HEK293T (cell line): ENCODE results near the gene SYNJ1.

ENCODE experiments used
- CTCF ChIA-PET: fragments of 350-600 bp; formaldehyde crosslinking; extraction: SDS; loops from one replicate; lab custom pipeline; 2021; ENCODE audit warnings: antibody characterized with exemption, inconsistent platforms; lab: Yijun Ruan, JAX
- POLR2A ChIA-PET: fragments of 350-600 bp; formaldehyde crosslinking; extraction: SDS; loops from one replicate; lab custom pipeline; 2020; ENCODE audit warnings: antibody characterized with exemption, inconsistent platforms; lab: Yijun Ruan, JAX
- DNase-seq: peaks from one replicate; pipeline ENCODE4 v3.0.0; 2012; ENCODE audit warnings: mixed read lengths; ENCODE audit errors: extremely low spot score
- ARNT ChIP-seq: fragments of 450-650 bp; IDR thresholded peaks from 2 replicates; pipeline ENCODE4 v1.6.1; 2017; ENCODE audit warnings: mild to moderate bottlenecking
- BHLHE40 ChIP-seq: fragments of 450-650 bp; IDR thresholded peaks from 2 replicates; pipeline ENCODE4 v1.6.1; 2016; ENCODE audit warnings: mild to moderate bottlenecking, moderate library complexity, borderline replicate concordance
- CTBP1 ChIP-seq: fragments of 450-650 bp; IDR thresholded peaks from 2 replicates; pipeline ENCODE4 v1.6.1; 2016; ENCODE audit warnings: borderline replicate concordance
- ELF4 ChIP-seq: fragments of 450-650 bp; IDR thresholded peaks from 2 replicates; pipeline ENCODE4 v1.6.1; 2017; ENCODE audit warnings: antibody characterized with exemption
- FOXA1 ChIP-seq: fragments of 450-650 bp; IDR thresholded peaks from 2 replicates; pipeline ENCODE4 v1.6.1; 2016; ENCODE audit warnings: mild to moderate bottlenecking
- FOXK2 ChIP-seq: fragments of 450-650 bp; IDR thresholded peaks from 2 replicates; pipeline ENCODE4 v1.6.1; 2016; ENCODE audit warnings: mild to moderate bottlenecking
- FOXM1 ChIP-seq: fragments of 450-650 bp; IDR thresholded peaks from 2 replicates; pipeline ENCODE4 v1.6.1; 2017; ENCODE audit warnings: mild to moderate bottlenecking, borderline replicate concordance
- HDGF ChIP-seq: fragments of 450-650 bp; IDR thresholded peaks from 2 replicates; pipeline ENCODE4 v1.6.1; 2017; ENCODE audit warnings: antibody characterized with exemption, borderline replicate concordance
- L3MBTL2 ChIP-seq: fragments of 450-650 bp; conservative IDR thresholded peaks from 2 replicates; pipeline ENCODE4 v1.6.1; 2016; ENCODE audit warnings: mild to moderate bottlenecking
- LEF1 ChIP-seq: fragments of 450-650 bp; IDR thresholded peaks from 2 replicates; pipeline ENCODE4 v1.6.1; 2017; ENCODE audit warnings: mild to moderate bottlenecking, borderline replicate concordance
- NFRKB ChIP-seq: fragments of 450-650 bp; IDR thresholded peaks from 2 replicates; pipeline ENCODE4 v1.6.1; 2016; ENCODE audit warnings: mild to moderate bottlenecking, moderate library complexity
- SP1 ChIP-seq: fragments of 450-650 bp; IDR thresholded peaks from 2 replicates; pipeline ENCODE4 v1.6.1; 2017
- SUZ12 ChIP-seq: fragments of 450-650 bp; IDR thresholded peaks from 2 replicates; pipeline ENCODE4 v1.6.1; 2016; ENCODE audit warnings: mild to moderate bottlenecking
- TARDBP ChIP-seq: fragments of 450-650 bp; IDR thresholded peaks from 2 replicates; pipeline ENCODE4 v1.6.1; 2016
- ZNF384 ChIP-seq: fragments of 450-650 bp; IDR thresholded peaks from 2 replicates; pipeline ENCODE4 v1.6.1; 2016
- TF ChIP-seq, protein P1 (sequence below): fragments of 450-650 bp; IDR thresholded peaks from 2 replicates; pipeline ENCODE4 v1.6.1; 2016

SYNJ1 gene

DNA sequence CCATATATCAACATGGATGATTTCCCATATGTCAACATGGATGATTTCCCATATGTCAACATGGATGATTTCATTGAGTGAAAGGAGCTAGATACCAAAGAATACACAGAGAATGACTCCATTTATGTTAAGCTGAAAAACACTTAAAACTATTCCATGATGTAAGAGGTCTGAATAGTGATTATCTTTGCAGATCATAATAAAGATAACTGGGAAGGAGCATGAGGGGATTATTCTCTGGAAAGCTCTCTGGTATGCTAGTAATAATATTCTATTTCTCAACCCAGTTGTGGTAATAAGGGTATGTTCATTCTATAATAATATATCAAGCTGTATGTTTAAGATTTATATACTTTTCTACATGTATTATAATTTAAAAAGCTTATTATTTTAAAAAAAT is 14.1 kb downstream of the SYNJ1 start:
- ChIA-PET POLR2A (interaction anchor here (1.1 kb wide), 1 partner anchor 15 kb away, joined by 4 read pairs; no protein-coding TSS in a partner anchor), CTCF (no interaction called here)
- no peak for DNase-seq
- no peak for TF ChIP-seq TARDBP
- no peak for TF ChIP-seq HDGF
- TF ChIP-seq ELF4, result no peak
- no peak for TF ChIP-seq CTBP1
- TF ChIP-seq FOXK2, result no peak
- TF ChIP-seq FOXA1, result no peak
- TF ChIP-seq LEF1, result no peak
- TF ChIP-seq SP1, result no peak
- TF ChIP-seq NFRKB, result no peak
- TF ChIP-seq BHLHE40, result no peak
- no peak for TF ChIP-seq L3MBTL2
- no peak for TF ChIP-seq SUZ12
- TF ChIP-seq ARNT, result no peak
- no peak for TF ChIP-seq ZNF384
- no peak for TF ChIP-seq FOXM1
- TF ChIP-seq, protein P1, sequence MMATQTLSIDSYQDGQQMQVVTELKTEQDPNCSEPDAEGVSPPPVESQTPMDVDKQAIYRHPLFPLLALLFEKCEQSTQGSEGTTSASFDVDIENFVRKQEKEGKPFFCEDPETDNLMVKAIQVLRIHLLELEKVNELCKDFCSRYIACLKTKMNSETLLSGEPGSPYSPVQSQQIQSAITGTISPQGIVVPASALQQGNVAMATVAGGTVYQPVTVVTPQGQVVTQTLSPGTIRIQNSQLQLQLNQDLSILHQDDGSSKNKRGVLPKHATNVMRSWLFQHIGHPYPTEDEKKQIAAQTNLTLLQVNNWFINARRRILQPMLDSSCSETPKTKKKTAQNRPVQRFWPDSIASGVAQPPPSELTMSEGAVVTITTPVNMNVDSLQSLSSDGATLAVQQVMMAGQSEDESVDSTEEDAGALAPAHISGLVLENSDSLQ, result no peak

DNA sequence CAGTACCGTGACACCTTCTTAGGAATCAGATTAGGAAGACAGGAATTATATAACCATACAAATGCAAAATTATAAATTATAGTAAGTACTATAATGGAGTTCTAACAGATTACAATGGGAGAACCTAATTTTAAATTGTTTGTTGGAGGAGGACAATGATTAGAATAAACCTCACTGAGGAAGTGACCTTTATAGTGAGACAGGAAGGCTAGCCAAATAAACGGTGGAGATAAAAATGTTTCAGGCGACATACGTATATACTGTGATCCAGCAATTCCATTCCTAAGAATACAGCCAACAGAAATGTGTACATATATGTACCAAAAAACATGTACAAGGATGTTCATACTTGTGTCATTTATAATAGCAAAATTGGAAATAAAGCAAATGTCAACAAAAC is 15.2 kb downstream of the SYNJ1 start:
- POLR2A ChIA-PET, result interaction anchor here (1.3 kb wide), 1 partner anchor 15 kb away, joined by 11 read pairs; the partner anchor contains the start of gene SYNJ1
- TF ChIP-seq SP1, result no peak
- TF ChIP-seq FOXA1, result no peak
- CTCF ChIA-PET, result no interaction called here
- no peak for DNase-seq

DNA sequence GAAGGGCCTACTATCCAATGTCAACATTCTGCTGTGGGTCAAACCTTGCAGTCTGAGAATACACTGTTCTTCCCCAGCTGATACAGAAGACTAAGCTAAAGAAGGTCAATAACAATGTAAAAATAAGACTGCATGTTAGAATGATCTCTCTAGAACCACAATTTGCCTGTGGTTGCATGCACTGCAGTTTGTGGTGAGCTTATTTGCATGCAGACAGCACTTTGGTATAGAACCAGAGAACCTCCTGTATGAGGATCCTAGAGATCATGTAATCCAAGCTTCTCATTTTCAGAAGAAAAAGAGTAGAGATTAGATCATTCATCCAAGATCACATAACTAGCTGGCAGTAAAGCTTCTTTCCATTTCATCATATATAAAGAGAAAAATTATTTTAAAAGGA is 15.8 kb downstream of the SYNJ1 start:
- no peak for DNase-seq
- ChIA-PET POLR2A (interaction anchor here (1.3 kb wide), 1 partner anchor 16 kb away, joined by 11 read pairs; the partner anchor contains the start of gene SYNJ1), CTCF (interaction anchor here (0.6 kb wide), 1 partner anchor 851 kb away, joined by 3 read pairs; no protein-coding TSS in a partner anchor)
- no peak for TF ChIP-seq FOXA1
- no peak for TF ChIP-seq SUZ12
- TF ChIP-seq ZNF384, result no peak
- no peak for TF ChIP-seq SP1
- TF ChIP-seq LEF1, result no peak
- TF ChIP-seq NFRKB, result no peak
- no peak for TF ChIP-seq FOXK2
- TF ChIP-seq FOXM1, result no peak
- TF ChIP-seq BHLHE40, result no peak
- TF ChIP-seq ARNT, result no peak
- TF ChIP-seq, protein P1, result no peak
- TF ChIP-seq ELF4, result no peak
- TF ChIP-seq TARDBP, result no peak
- no peak for TF ChIP-seq L3MBTL2
- TF ChIP-seq HDGF, result no peak
- no peak for TF ChIP-seq CTBP1

DNA sequence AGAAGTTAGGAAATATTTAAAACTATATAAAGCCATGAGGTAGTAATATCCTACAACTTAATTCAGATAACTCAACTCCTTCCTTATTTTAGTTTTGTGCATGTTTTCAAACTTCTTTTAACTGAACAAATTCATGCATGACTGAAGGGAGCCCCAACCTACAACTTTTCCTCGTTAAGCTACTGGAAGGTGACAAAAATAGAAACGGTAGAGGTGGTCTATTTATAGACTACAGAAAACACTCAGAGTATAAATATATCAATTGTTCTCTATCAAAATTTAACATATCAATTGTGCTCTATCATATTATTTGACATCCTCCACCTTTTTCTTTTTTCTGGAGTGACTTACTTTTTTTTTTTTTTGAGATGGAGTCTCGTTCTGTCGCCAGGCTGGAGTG is 16.8 kb downstream of the SYNJ1 start:
- ChIA-PET CTCF (no interaction called here), POLR2A (interaction anchor here (1.0 to 1.7 kb wide), 2 partner anchors 9 to 17 kb away, joined by 3 to 7 read pairs; partner anchors contain the start of gene SYNJ1)
- no peak for DNase-seq
- TF ChIP-seq FOXK2 (no peak), NFRKB (no peak), FOXA1 (no peak), BHLHE40 (no peak), FOXM1 (no peak), ZNF384 (no peak), L3MBTL2 (no peak), ELF4 (no peak), TARDBP (no peak), ARNT (no peak), SP1 (no peak), HDGF (no peak), CTBP1 (no peak), LEF1 (no peak), SUZ12 (no peak)
- TF ChIP-seq, protein P1, result no peak

DNA sequence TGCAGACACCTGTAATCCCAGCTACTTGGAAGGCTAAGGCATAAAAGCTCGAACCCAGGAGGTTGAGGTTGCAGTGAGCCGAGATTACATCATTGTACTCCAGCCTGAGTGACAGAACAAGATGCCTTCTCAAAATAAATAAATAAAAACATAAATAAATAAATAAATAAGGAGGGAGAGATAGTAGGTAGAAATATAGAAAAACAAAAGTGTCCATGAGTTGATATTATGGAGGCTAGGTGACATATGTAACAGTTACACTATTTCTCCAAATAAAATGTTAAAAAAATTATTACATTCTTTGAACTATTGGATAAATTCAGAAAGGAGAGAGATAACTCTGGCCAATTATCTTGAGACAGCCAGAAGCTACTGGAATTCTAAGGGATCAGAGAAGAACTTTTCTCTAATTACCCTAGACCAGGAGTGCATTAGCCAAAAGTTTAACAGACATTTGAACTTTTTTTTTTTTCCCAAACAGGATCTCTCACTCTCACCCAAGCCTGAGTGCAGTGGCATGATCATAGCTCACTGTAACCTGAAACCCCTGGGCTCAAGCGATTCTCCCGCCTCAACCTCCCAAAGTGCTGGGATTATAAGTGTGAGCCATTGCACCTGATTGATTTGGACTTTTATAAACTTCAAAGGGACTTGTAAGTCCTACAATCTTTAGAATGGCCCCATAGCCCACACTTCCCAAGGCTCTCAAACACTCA is 17.6 kb downstream of the SYNJ1 start:
- CTCF ChIA-PET, result interaction anchor here (1.3 kb wide), 1 partner anchor 18 kb away, joined by 3 read pairs; no protein-coding TSS in a partner anchor
- POLR2A ChIA-PET, result interaction anchor here (1.0 to 1.7 kb wide), 2 partner anchors 10 to 18 kb away, joined by 3 to 7 read pairs; partner anchors contain the start of gene SYNJ1
- no peak for TF ChIP-seq HDGF
- TF ChIP-seq, protein P1, result peak; percentile 64
- peak; percentile 69 for TF ChIP-seq ZNF384
- TF ChIP-seq L3MBTL2, result 0 out of 2 replicates have a peak, but pooled peaks have one; percentile 17
- no peak for DNase-seq
